ENCODE data around the gene SEZ6L. TPM values are rescaled to one million over a fixed set of nuclear protein-coding genes. Genes with fewer than 3 reads are reported as not detected.

The SEZ6L gene
- polyA plus RNA-seq, 2 of the 4 experiments (the other 2 are of a cell fraction), result not detected

DNA sequence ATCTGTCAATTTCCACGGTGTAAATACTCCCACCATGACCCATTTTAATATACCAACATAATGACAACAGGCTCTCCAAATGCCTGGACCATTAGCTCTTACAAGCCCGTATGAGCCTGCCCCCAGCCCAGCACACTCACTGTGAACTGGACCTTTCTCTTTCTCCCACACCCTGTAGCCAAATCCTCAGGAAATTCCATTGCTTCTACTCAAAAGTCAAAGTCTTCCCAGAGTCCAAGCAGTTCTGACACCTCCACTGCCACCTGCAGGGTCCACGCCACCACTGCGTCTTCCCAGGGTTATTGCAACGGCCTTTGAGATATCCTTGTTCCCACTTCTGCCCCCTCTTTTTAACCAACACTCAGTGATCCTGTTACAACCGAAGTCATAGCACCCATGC, 149.7 kb downstream of the SEZ6L start:
- ChIA-PET CTCF (interaction anchor here (1.5 to 3.9 kb wide), 2 partner anchors 13 to 426 kb away, joined by 3 to 27 read pairs; no protein-coding TSS in a partner anchor), POLR2A (no interaction called here)
- no peak overlapping the region for H3K4me2 ChIP-seq
- no peak overlapping the region for H3K27ac ChIP-seq
- H3K9me3 ChIP-seq, result no peaks in the 10 kb centered on the region
- no peak for FAIRE-seq
- no peaks in the 10 kb centered on the region for H3K4me1 ChIP-seq
- H3K4me3 ChIP-seq, result no peak overlapping the region
- 2% methylated on average over 6 of the region's 6 CpGs for WGBS (ENCODE audit: missing lambda C conversion rate)
- ATAC-seq, result no peak
- TF ChIP-seq, protein P1, sequence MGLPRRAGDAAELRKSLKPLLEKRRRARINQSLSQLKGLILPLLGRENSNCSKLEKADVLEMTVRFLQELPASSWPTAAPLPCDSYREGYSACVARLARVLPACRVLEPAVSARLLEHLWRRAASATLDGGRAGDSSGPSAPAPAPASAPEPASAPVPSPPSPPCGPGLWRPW (IDR thresholded peaks at IDR 0.05), result no peak
- DNase-seq (ENCODE audit: low read depth in 1 of 2, low spot score in 1 of 2), result no peak

DNA sequence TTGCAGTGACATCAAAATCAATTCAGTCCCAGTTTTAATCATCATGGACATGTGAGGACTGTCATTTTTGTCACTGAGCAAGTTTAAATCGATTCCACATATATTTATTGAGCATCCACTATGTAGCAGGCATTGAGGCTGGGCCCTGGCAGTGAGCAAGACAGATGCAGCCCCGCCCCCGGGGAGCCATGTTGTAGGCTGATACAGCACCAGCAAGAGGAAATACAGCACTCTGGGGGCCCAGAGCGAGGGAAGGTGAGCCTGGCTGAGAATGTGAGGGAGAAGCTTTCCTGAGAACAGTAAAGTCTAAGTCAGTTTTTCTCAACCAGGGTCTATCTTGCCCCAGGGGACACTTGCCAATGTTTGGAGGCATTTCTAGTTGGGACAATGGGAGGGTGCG, 151.2 kb downstream of the SEZ6L start:
- no peak for FAIRE-seq
- ATAC-seq, result no peak
- CTCF ChIA-PET, result interaction anchor here (0.7 to 3.9 kb wide), 3 partner anchors 11 to 421 kb away, joined by 3 to 27 read pairs (median 7); no protein-coding TSS in a partner anchor
- Histone ChIP-seq H3K4me2 (no peak overlapping the region), H3K9me3 (no peaks in the 10 kb centered on the region), H3K4me3 (no peak overlapping the region), H3K27ac (no peak overlapping the region), H3K4me1 (no peaks in the 10 kb centered on the region)
- POLR2A ChIA-PET, result no interaction called here
- no peak for TF ChIP-seq TFCP2L1 (CRISPR knock-in tag; IDR thresholded peaks at IDR 0.05)
- TF ChIP-seq ZFP36 (IDR thresholded peaks at IDR 0.05; ENCODE audit: borderline replicate concordance, partially characterized antibody), result no peak
- TF ChIP-seq MAFK (IDR thresholded peaks at IDR 0.05; ENCODE audit: partially characterized antibody), result no peak
- TF ChIP-seq, protein P2, sequence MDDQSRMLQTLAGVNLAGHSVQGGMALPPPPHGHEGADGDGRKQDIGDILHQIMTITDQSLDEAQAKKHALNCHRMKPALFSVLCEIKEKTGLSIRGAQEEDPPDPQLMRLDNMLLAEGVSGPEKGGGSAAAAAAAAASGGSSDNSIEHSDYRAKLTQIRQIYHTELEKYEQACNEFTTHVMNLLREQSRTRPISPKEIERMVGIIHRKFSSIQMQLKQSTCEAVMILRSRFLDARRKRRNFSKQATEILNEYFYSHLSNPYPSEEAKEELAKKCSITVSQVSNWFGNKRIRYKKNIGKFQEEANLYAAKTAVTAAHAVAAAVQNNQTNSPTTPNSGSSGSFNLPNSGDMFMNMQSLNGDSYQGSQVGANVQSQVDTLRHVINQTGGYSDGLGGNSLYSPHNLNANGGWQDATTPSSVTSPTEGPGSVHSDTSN (IDR thresholded peaks at IDR 0.05), result no peak
- TF ChIP-seq ESRRA (IDR thresholded peaks at IDR 0.05; ENCODE audit: borderline replicate concordance, low read length), result no peak
- TF ChIP-seq KDM1A (IDR thresholded peaks at IDR 0.05; ENCODE audit: low read depth), result no peak
- TF ChIP-seq PHF8 (IDR thresholded peaks at IDR 0.05; ENCODE audit: borderline replicate concordance, low read depth), result no peak
- TF ChIP-seq, protein P3, sequence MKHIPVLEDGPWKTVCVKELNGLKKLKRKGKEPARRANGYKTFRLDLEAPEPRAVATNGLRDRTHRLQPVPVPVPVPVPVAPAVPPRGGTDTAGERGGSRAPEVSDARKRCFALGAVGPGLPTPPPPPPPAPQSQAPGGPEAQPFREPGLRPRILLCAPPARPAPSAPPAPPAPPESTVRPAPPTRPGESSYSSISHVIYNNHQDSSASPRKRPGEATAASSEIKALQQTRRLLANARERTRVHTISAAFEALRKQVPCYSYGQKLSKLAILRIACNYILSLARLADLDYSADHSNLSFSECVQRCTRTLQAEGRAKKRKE (CRISPR knock-in tag; IDR thresholded peaks at IDR 0.05; ENCODE audit: low read depth), result no peak
- no peak for TF ChIP-seq CBX8 (IDR thresholded peaks at IDR 0.05)
- TF ChIP-seq ZNF302 (CRISPR knock-in tag; IDR thresholded peaks at IDR 0.05), result no peak
- TF ChIP-seq, protein P4, sequence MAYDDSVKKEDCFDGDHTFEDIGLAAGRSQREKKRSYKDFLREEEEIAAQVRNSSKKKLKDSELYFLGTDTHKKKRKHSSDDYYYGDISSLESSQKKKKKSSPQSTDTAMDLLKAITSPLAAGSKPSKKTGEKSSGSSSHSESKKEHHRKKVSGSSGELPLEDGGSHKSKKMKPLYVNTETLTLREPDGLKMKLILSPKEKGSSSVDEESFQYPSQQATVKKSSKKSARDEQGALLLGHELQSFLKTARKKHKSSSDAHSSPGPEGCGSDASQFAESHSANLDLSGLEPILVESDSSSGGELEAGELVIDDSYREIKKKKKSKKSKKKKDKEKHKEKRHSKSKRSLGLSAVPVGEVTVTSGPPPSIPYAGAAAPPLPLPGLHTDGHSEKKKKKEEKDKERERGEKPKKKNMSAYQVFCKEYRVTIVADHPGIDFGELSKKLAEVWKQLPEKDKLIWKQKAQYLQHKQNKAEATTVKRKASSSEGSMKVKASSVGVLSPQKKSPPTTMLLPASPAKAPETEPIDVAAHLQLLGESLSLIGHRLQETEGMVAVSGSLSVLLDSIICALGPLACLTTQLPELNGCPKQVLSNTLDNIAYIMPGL (CRISPR knock-in tag; IDR thresholded peaks at IDR 0.05; ENCODE audit: borderline replicate concordance), result no peak
- no peak for DNase-seq (ENCODE audit: low read depth in 1 of 2, low spot score in 1 of 2)
- WGBS (ENCODE audit: missing lambda C conversion rate), result 8% methylated on average over 5 of the region's 5 CpGs

DNA sequence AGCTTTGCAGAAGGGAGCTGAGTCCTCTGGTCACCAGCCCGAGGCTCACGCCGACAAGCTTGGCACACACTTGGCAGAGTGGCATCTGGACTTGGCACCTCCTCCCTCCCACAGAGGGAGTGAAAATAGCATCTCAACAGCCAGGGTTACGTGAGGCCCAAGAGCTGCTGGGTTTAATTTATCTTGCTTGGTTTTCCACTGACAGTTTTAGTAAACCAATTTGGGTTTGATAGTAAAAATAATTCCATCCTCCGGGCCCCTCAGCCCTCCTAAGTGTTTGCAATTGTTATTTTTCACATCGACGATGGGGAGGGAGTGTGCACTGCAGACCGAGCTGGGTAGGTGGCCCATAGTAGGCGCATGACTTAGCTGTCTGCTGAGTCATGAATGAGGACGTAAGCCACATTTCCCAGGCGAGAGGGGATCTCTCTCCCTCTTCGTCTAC, 152.2 kb downstream of the SEZ6L start:
- CTCF ChIA-PET, result interaction anchor here (1.3 to 3.9 kb wide), 4 partner anchors 8 to 43 kb away, joined by 3 to 27 read pairs (median 5); no protein-coding TSS in a partner anchor
- WGBS (ENCODE audit: missing lambda C conversion rate), result 57% methylated on average over 12 of the region's 12 CpGs
- H3K4me3 ChIP-seq, result no peak overlapping the region
- no peak overlapping the region for H3K27ac ChIP-seq
- no peak overlapping the region for H3K4me2 ChIP-seq
- FAIRE-seq, result no peak
- TF ChIP-seq, protein P5, sequence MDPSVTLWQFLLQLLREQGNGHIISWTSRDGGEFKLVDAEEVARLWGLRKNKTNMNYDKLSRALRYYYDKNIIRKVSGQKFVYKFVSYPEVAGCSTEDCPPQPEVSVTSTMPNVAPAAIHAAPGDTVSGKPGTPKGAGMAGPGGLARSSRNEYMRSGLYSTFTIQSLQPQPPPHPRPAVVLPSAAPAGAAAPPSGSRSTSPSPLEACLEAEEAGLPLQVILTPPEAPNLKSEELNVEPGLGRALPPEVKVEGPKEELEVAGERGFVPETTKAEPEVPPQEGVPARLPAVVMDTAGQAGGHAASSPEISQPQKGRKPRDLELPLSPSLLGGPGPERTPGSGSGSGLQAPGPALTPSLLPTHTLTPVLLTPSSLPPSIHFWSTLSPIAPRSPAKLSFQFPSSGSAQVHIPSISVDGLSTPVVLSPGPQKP (IDR thresholded peaks at IDR 0.05; ENCODE audit: low read depth, low read length), result no peak
- TF ChIP-seq MAFK (IDR thresholded peaks at IDR 0.05; ENCODE audit: partially characterized antibody), result peak; percentile 9
- H3K4me1 ChIP-seq, result no peaks in the 10 kb centered on the region
- POLR2A ChIA-PET, result no interaction called here
- ATAC-seq, result no peak
- DNase-seq (ENCODE audit: low read depth in 1 of 2, low spot score in 1 of 2), result peak in 1 of 2 experiments; percentile 9
- H3K9me3 ChIP-seq, result no peaks in the 10 kb centered on the region

Data from A549 (cell line).